Tongue (tissue), 2 donors: ENCODE data around the gene GDPGP1. TPM values are rescaled to one million over a fixed set of nuclear protein-coding genes. Genes with fewer than 3 reads are reported as not detected.
"Not testable (repeated sequence)": the region's sequence is repeated elsewhere in the genome, so short reads cannot be mapped to it uniquely, and the experiment has no call there.

Experiments used
- DNase-seq: peaks from one replicate; pipeline ENCODE4 v3.0.0-alpha.2; 2015
- total RNA-seq: library from RNA; depleted of rRNA; stranded (reverse); fragments of >200 nt; gene quantifications from one replicate; pipeline ENCODE4 v1.2.3, GENCODE V29; 2014

GDPGP1 gene
- total RNA-seq, 1 donor from 2014 or later: 5.6 TPM

DNA sequence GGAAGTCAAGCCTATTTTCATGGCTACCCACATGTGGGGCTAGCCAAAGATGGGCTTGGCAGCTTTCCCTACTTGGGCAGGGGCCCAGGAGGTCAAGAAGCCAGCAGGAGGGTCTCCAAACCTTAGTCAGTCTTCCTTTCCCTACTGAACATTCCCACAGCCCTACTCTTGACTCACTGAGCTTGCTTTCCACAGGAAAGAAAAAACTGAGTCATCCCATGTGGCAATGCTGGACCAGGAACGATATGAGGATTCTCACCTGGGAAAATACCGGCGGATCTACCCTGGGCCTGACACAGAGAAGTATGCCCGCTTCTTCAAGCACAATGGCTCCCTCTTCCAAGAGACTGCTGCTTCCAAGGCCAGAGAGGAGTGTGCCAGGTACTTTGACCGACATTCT is 27.8 kb downstream of the GDPGP1 start:
- DNase-seq: no peak

DNA sequence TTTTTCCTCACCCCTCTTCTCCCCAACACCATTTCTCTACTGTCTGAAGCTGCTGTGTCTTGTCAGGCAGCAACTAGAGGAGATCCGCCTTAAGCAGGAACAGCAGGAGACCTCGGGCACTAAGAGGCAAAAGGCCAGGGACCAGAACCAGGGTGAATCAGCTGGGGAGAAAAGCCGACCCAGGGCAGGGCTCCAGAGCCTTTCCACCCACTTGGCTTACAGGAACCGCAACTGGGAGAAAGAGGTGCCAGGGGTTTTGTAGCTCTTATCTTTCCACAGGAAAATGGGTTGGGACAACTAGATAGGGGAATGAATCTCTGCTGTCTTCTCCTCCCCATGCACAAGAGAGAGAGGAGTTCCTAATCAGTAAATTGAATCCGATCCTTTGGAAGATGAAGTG is 28.4 kb downstream of the GDPGP1 start:
- no peak for DNase-seq

DNA sequence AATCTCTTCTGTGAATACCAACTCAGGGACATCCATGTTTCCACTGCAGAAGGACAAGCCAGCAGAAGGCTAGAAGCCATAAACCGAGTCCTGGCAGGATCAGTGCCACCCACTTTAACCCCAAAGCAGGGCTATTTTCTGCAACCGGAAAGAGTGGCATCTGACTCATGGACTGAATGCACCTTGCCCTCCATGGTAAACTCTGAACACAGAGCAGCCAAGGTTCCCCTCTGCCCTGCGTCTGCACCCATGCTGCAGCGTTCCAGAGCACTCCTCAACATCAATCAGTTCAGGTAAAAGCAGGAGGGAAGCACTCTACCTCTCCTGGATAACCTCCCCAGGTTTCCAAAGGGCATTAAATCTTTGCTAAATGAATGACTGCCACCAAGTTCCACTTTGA is 30.7 kb downstream of the GDPGP1 start:
- no peak for DNase-seq

DNA sequence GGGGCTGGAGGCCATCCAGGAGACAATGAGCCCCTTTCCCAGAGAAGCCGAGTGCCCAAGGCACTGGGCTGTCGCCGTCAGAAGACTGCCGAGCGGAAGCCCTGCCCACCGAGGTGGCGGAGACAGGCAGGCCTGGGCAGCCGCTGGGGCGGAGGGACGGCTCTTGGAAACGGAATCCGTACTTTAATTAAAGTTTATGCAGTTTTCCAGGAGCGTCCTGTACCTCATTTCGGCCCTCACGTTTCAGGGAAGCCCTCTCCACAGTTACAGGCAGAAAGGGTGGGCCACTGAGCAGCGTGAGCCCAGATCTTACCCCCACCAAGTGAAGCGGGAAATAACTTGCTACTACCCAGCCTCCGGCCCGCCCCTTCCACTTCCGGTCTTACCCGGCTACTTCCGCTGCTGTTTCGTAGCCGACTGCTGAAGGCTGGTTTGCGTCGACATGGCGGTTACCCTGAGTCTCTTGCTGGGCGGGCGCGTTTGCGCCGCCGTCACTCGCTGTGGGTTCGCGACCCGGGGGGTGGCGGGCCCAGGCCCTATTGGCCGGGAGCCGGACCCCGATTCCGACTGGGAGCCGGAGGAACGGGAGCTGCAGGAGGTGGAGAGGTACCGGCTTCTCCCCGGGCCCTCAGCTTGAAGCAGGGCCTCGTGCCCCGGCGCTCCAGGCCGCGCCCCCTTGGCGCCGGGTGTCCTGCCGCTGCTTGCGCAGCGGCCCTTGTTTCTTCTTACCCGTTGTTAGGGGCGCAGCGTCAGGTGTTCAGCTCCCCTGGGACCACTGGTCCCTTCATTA is 31.5 kb downstream of the GDPGP1 start, which contains the start of gene NGRN:
Gene NGRN, plus strand, starts transcription at position 402 of the 790 bp plus-strand sequence. Its CDS starts 41 bp downstream, at position 443.
- DNase-seq: peak; percentile 97

DNA sequence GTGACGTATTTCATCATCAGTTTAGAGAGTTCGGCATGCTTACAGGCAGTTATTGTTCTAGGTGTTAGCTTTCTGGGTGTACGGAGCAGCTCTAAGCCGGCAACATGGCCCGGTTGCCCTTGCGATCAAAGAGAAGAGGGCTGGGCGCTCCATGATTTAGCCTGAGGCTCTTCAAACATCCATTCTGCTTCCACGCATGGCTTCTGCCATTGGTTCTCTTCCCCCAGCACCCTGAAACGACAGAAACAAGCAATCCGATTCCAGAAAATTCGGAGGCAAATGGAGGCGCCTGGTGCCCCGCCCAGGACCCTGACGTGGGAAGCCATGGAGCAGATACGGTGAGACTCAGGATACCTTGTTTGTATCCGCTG is 32.0 kb downstream of the GDPGP1 start:
- peak; percentile 57 for DNase-seq

DNA sequence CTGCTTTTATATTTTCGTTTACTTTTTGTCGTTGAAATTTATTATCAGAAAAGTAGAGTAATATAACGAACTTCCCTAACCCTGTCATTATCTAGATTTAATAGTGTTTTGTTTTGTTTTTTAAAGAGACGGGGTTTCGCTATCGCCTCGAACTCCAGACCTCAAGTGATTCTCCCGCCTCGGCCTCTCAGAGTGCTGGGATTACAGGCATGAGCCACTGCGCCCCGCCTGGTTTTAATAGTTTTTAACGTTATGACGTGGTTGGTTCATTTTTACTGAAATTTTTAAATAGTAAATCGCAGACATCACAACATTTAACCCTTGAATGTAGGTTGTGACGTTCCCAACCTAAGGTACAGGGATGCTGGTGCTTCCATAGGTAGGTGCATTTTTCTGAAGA is 32.5 kb downstream of the GDPGP1 start:
- DNase-seq: peak; percentile 29

DNA sequence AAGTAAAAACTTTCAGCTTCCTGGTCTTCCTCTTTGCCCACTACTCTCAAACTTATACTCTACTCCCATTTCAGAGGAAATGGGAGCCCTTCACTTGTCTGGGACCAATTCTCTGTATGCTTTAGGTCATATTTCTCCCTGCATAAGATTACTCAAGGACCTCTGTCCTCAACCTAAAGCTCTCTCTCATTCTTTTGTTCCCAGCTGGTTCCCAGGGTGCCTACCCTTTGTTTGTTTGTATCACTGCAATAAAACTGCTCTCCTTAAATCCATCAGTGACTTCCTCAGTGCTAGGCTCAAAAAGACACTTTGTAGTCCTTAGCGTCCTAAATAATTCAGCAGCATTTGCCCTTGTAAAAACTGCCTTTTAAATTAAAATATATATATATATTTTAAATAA is 34.4 kb downstream of the GDPGP1 start:
- DNase-seq: no peak

DNA sequence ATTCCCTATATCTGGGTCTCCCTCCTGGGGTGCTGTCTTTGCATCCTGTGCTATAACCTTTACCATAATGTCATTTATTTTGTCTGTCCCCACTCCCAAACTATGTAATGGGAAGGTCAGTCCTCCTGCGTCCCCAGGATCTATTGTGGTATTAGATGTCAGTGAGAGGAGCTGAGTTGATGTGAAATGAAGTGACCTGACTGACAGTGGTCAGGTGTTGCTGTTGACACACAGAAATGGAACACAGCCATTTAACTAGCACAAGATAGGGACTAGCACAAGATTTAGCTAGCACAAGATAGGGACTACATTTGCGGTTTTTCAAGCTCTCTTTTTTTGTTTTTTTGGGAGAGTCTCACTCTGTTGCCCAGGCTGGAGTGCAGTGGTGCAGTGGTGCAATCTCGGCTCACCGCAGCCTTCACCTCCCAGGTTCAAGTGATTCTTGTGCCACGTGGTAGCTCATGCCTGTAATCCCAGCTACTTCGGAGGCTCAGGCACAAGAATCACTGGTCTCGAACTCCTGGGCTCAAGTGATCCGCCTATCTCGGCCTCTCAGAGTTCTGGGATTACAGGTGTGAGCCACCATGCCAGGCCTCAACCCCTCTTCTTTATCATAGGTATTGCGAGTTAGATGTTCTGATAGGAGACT is 36.6 kb downstream of the GDPGP1 start:
- no peak for DNase-seq

DNA sequence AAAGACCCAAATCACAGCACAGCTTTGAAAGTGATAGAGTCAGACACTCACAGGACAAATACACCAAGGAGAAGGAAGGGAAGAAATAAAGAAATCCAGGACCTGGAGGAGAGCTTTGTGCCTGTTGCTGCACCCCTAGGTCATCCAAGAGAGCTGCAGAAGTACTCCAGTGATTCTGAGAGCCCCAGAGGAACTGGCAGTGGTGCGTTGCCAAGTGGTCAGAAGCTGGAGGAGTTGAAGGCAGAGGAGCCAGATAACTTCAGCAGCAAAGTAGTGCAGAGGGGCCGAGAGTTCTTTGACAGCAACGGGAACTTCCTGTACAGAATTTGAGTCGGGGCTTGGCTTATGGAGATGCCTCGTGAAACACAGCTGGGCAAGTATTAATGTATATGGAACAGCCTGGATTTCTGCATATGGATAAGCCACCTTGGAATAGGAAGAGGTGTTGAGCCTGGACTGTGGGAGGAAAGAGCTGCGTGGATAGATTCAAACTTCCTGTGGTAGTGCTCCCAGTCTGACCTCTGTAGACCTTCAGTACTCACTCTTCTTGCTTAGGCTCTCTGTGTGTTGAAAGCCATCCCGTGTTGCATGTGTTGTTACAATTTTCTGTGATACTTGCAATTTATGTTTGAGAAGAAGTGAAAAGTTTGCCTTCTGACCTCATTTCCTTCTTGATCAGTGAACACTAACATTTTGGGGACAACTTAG is 37.6 kb downstream of the GDPGP1 start:
- DNase-seq: no peak

DNA sequence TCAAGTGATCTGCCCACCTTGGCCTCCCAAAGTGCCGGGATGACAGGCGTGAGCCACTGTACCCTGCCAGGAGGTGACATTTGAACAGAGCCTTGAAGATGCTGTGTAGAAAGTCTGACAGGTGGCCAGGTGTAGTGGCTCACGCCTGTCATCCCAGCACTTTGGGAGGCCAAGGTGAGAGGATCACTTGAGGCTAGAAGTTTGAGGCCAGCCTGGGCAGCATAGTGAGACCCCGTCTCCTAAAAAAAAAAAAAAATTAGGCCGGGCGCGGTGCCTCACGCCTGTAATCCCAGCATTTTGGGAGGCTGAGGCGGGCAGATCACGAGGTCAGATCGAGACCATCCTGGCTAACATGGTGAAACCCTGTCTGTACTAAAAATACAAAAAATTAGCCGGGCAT is 44.5 kb downstream of the GDPGP1 start:
- DNase-seq: not testable (repeated sequence)

DNA sequence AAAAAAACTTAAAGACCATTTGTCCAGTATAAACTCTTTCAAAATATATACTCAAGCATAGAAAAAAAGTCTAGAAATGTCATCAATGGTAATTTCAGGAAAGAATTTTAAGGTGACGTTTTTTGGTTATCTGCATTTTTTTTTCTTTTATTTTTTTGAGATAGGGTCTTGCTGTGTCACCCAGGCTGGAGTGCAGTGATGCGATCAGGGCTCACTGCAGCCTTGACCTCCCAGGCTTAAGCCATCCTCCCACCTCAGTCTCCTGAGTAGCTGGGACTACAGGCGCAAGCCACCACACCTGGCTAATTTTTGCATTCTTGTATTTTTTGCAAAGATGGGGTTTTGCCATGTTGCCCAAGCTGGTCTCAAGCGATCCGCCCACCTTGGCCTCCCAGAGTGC is 46.7 kb downstream of the GDPGP1 start:
- not testable (repeated sequence) for DNase-seq

DNA sequence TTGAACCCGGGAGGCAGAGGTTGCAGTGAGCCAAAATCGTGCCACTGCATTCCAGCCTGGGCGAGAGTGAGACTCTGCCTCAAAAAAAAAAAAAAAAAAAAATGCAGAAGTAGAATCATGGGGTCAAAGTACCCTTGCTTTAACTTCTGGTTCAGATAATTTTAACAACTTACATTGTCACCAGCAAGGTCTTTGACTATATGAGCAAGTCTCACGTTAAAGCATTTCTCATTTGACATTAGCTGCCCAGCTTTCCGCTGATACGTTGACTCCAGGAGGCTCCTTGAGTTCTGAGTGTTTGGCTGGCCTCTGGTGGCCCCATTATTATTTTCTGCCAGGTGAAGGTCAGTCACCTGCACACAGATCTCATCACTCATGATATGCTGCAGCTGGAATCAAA is 47.6 kb downstream of the GDPGP1 start:
- DNase-seq: not testable (repeated sequence)

DNA sequence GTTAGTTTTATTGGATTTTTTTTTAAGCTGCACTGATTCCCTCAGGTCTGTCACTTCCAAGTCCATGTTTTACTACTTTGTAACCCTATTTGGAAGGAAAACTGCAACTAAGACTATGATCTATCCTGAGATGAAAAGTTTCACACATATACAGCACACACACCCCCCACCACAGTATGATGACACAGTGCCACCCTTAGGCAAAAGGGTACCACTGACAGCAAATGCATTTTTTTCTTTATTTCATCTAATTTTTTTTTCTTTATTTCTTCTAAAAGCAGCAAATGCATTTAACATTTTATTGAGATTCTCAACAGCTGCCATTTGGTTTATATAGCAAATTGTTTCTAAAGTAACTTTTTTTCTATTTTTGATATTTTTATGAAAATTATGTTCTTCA is 52.7 kb downstream of the GDPGP1 start:
- DNase-seq: peak; percentile 50

DNA sequence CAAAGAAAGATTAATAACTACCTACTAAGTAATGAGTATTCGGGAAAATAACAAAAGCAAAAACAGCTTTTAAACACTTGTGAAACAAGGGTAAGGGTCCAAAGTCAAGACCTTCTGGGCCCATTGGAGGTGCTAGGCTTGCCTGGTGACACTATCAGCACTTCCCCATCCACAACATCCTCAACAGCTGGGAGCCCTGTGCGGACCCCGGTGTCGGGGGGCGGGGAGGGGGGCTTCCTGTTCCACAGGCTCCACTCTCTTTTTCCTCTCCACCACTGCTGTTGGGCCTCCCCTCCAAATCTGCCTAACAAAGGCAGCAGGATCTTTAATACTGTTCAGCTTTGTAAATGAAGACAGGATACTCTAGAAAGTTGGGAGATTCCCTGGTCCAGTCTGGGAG is 53.1 kb downstream of the GDPGP1 start:
- no peak for DNase-seq

DNA sequence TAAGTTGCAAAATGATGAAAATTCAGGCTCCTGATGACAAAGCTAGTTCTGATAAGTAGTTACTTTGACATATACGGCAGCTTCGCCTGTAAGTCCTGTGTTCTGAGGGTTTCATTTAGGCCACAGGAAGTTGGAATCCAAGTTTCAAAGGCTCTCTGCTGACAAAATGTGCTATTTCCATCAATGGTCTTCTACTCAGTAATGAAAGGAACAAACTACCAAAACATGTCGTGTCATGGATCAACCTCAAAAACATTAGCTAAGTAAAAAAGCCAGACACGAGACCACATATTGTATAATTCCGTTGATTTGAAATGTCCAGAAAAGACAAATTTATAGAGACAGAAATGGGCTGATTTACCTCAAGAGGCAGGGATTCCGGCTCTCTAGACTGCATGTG is 53.9 kb downstream of the GDPGP1 start:
- no peak for DNase-seq

DNA sequence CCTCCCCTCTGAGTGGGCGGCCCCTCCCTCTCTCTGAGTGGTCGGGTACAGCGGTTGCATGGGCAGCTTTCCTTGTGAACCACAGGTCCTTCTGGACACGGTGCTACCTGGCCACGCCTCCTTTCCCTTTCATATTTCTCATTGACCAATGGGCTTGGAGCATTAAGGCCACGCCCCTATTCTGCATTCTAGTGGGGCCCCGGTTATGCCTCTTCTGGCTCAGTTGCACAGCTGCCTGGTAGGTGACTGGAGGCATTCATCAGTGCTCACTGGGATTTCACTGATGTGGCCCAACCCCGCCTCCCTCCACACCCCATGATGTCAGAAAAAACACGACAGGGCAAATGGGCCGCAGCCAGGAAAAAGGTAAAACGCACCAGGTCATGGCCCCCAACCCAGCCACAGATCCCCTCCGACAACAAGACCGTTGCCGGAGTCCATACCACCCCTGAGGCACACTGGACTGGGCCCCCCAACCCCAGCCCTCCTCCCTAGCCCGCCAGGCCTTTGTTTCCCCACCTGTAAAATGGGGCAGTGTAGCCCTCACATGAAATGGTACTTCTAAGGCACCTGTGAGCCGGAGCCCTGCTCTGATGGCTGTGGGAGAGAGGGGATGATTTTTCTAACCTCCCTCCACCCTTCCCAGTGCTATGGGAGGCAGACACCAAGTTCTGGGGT is 57.8 kb downstream of the GDPGP1 start:
- DNase-seq: no peak

DNA sequence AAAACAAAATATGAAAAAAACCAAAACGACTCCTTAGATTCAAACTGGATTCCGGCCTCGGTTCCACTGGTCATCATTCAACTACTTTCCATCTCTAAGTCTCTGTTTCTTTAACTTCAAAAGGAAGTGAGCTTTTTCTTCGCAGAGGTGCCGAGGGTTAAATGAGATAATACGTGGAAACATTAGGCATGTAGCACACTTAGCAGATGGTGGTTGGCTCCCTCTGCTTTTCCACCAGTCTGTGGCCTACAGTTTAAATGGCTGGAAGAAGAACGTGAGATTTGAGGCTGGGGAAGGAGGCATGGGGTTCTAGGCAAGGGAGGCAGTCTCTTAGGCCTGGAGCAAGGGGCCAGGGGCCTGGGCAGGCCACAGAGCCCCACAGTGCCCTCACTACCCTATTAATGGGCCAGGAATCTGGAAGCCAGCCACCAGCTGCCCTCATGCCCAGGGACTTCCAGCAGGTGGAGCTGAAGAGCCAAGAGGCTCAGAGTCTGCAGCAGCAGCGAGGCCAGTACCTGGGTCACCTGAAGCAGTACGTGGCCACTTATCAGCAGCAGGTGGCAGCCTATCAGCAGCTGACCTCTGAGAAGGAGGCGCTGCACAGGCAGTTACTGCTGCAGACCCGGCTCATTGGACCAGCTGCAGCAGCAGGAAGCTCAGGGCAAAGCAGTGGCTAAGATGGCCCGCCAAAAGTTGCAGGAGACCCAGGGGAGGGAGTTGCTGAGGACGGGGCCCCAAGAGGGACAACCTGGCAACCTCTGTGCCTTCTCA is 59.2 kb downstream of the GDPGP1 start:
- peak; percentile 62 for DNase-seq

DNA sequence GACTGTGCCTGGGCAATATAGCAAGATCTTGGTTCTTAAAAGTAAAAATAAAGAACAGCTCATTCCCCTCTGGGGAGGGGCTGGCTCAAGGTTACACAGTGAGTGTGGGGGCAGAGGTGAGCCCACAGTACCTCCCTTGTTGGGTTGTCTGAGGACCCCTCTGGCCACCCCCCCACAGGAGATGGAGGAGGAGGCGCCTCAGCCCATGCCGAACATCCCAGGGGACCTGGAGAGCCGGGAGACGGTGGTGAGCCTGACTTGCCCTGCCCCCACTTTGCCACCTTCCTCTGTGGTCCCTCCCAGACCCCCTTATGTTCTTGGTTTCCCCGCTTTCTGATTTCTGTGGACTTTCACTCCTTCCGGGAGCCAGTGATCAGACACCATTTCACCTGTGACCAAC is 60.1 kb downstream of the GDPGP1 start:
- no peak for DNase-seq

DNA sequence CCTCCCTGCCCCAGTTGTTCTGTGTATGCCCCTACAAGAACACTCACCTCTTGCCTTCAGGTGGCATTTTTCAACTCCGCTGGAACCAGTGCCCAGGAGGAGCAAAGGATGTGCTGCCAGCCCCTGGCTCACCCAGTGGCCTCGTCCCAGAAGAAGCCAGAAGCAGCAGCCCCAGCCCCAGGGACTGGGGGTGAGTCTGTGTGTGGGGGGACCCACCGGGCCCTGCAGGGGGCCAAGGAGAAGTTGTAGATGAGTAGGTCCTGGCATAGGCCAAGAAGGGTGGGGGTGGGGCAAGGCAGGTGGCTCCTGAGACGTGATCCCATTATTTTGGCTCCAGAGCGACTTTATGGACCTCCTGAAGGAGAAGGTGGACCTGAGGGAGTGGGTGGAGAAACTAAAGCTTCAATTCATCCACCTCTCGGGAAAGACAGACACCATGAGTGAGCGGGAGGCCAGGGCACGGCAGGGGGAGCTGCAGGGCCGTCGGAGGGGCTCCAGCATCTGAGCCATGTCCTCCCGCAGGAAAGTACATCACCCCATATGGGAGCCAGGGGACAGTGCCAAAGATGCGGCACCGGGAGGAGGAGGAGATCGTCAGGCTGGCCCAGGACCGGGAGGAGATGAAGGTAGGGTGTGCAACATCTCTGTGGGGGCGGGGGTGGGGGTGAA is 60.7 kb downstream of the GDPGP1 start:
- no peak for DNase-seq

DNA sequence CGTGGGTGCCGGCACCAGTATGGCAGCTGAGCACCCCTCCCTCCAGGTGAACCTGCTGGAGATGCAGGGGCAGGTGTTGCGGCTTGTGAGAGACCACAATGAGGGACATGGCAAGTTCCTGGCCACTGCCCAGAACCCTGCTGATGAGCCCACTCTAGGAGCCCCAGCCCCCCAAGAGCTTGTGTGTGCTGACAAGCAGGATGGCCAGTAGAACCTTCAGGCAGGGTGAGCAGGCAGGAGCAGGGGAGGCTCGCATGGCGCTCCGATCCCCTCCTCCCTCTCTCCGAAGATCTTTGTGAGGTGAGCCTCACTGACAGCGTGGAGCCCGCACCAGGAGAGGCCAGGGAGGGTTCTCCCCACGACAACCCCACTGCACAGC is 61.2 kb downstream of the GDPGP1 start:
- DNase-seq: no peak
